ENCODE measurements around the gene SLC9A5. TPM values are rescaled to one million over a fixed set of nuclear protein-coding genes. Genes with fewer than 3 reads are reported as not detected.

SLC9A5 gene
- total RNA-seq, 1 experiment from 2014 or later: 5.6 TPM

GRCh38 chr16:67246081-67246755, 2.6 kb upstream of the SLC9A5 start:
- intact Hi-C loops (cut with micrococcal nuclease): loop anchor here (2.0 to 5.0 kb wide), 2 partner anchors 31 to 171 kb away; partner anchors contain the start of gene ZDHHC1
- no TSS peak for BruUV-seq (replicated peaks)
- ATAC-seq (peak; percentile 50), DNase-seq (ENCODE audit: low read depth, low spot score) (peak; percentile 53)
- CTCF ChIA-PET: interaction anchor here (0.6 to 4.4 kb wide), 15 partner anchors 10 to 285 kb away, joined by 3 to 17 read pairs (median 4); partner anchors contain the start of genes ATP6V0D1, CES3, ELMO3 and FBXL8
- Histone ChIP-seq H3K9ac (ENCODE audit: low read length) (peak overlapping the region; percentile 87), H3K4me2 (ENCODE audit: low read length) (peak overlapping the region; percentile 94), H3K79me2 (ENCODE audit: insufficient read depth, low read length) (peaks cover 49% of the 10 kb centered on the region), H4K20me1 (ENCODE audit: insufficient read depth) (no peaks in the 10 kb centered on the region), H2AFZ (ENCODE audit: low read depth, low read length, poor library complexity, severe bottlenecking) (no peak overlapping the region), H3K27ac (ENCODE audit: low read depth, low read length) (peak overlapping the region; percentile 92), H3K36me3 (ENCODE audit: control insufficient read depth in 1 of 2, insufficient read depth in 2 of 2, low read length in 2 of 2) (no peaks in the 10 kb centered on the region), H3K9me3 (ENCODE audit: control insufficient read depth in 1 of 2, insufficient read depth in 1 of 2, low read depth in 1 of 2, low read length in 2 of 2) (no peaks in the 10 kb centered on the region), H3K27me3 (ENCODE audit: insufficient read depth, low read length) (no peaks in the 10 kb centered on the region), H3K4me1 (ENCODE audit: control insufficient read depth in 1 of 2, insufficient read depth in 2 of 2, low read length in 2 of 2) (peaks cover 48 to 76% of the 10 kb centered on the region in 2 experiments), H3K4me3 (replicated peaks in 1 of 2; ENCODE audit: low read depth in 1 of 2, low read length in 2 of 2) (peak overlapping the region; percentile 71 to 92), H3K9me2 (ENCODE audit: insufficient read depth) (no peaks in the 10 kb centered on the region)
- TF ChIP-seq RAD21 (IDR thresholded peaks at IDR 0.05; ENCODE audit: low read depth): no peak
- TF ChIP-seq EGR1 (IDR thresholded peaks at IDR 0.05; ENCODE audit: low read depth): no peak
- TF ChIP-seq POLR2AphosphoS5 (IDR thresholded peaks at IDR 0.05; ENCODE audit: low read depth, low read length): no peak
- TF ChIP-seq ZFX (IDR thresholded peaks at IDR 0.05): peak; percentile 37; the same call in 1 of the 2 replicates
- no peak for TF ChIP-seq YY1 (IDR thresholded peaks at IDR 0.05; ENCODE audit: extremely low read depth, insufficient replicate concordance, low read depth, low read length)
- no peak for TF ChIP-seq EZH2 (IDR thresholded peaks at IDR 0.05)
- TF ChIP-seq CBX3 (IDR thresholded peaks at IDR 0.05; ENCODE audit: low read depth): no peak
- TF ChIP-seq MAX (IDR thresholded peaks at IDR 0.05): no peak
- TF ChIP-seq POLR2A (IDR thresholded peaks at IDR 0.05; ENCODE audit: borderline replicate concordance, extremely low read depth, insufficient read depth, insufficient read length): no peak
- TF ChIP-seq FOSL1 (IDR thresholded peaks at IDR 0.05; ENCODE audit: low read depth): no peak
- TF ChIP-seq JUND (IDR thresholded peaks at IDR 0.05): no peak
- no peak for TF ChIP-seq REST (IDR thresholded peaks at IDR 0.05; ENCODE audit: low read depth)
- peak; percentile 73 for TF ChIP-seq TCF7L2 (IDR thresholded peaks at IDR 0.05; ENCODE audit: borderline replicate concordance, extremely low read depth, insufficient read depth, insufficient read length)
- TF ChIP-seq CTCF (IDR thresholded peaks at IDR 0.05 in 2 of 3, conservative IDR thresholded peaks at IDR 0.05 in 1 of 3; ENCODE audit: borderline replicate concordance in 1 of 3, insufficient read depth in 1 of 3, low read depth in 2 of 3, low read length in 2 of 3): peak in 2 of 3 experiments; percentile 36 to 53; a peak in 4 of 6 replicates
- TF ChIP-seq SP1 (IDR thresholded peaks at IDR 0.05; ENCODE audit: low read depth): no peak
- TF ChIP-seq SIN3A (IDR thresholded peaks at IDR 0.05; ENCODE audit: low read depth): no peak
- no peak for TF ChIP-seq ATF3 (IDR thresholded peaks at IDR 0.05)
- no peak for TF ChIP-seq ELF1 (IDR thresholded peaks at IDR 0.05; ENCODE audit: borderline replicate concordance, low read depth)
- TF ChIP-seq SRF (IDR thresholded peaks at IDR 0.05; ENCODE audit: low read depth): no peak
- POLR2A ChIA-PET: interaction anchor here (0.6 to 2.7 kb wide), 12 partner anchors 8 to 136 kb away, joined by 3 to 13 read pairs (median 4); partner anchors contain the start of gene TMEM208
- RAD21 ChIA-PET (ENCODE audit: low non-redundant PET in 1 of 2, low total read pairs in 2 of 2, uncharacterized antibody in 2 of 2, unreplicated experiment in 2 of 2): interaction anchor here (0.6 to 1.6 kb wide), 4 partner anchors 19 to 170 kb away, joined by 3 to 6 read pairs (median 4); partner anchors contain the start of genes TMEM208 (in 1 of the 2) and ZDHHC1 (in 1 of the 2)

Data from HCT116 (cell line).